ENCODE results near the gene MANEA. TPM values are rescaled to one million over a fixed set of nuclear protein-coding genes. Genes with fewer than 3 reads are reported as not detected.
"Not testable (repeated sequence)": the region's sequence is repeated elsewhere in the genome, so short reads cannot be mapped to it uniquely, and the experiment has no call there.

The MANEA gene
- total and polyA plus RNA-seq, 10 of the 15 experiments (the other 5 are each of a cell fraction or from before 2014, with no cell fraction given), result 5.8 to 19.5 (median 12.5) TPM

- H3K4me3 ChIP-seq; H3K27me3 ChIP-seq (replicated peaks in 1 of 2; ENCODE audit: control insufficient read depth in 2 of 2, insufficient read depth in 2 of 2, low read length in 1 of 2); H2AFZ ChIP-seq (ENCODE audit: control insufficient read depth, low read depth, low read length); H3K9me3 ChIP-seq (replicated peaks; ENCODE audit: control insufficient read depth, insufficient read depth, low read length); H3K4me1 ChIP-seq (ENCODE audit: control insufficient read depth, insufficient read depth, low read length); DNase-seq (ENCODE audit: low read depth, low spot score); H3K9ac ChIP-seq (ENCODE audit: control insufficient read depth, insufficient read depth, low read length); H3K4me2 ChIP-seq (ENCODE audit: control insufficient read depth, insufficient read depth); H3K36me3 ChIP-seq (ENCODE audit: control insufficient read depth in 2 of 2, insufficient read depth in 2 of 2, low read length in 1 of 2); intact Hi-C loops (cut with micrococcal nuclease; ENCODE audit: unreplicated experiment); FAIRE-seq; in situ Hi-C loops (cut with MboI); POLR2A ChIA-PET; ATAC-seq; H4K20me1 ChIP-seq (ENCODE audit: control insufficient read depth, insufficient read depth); H3K27ac ChIP-seq (ENCODE audit: control insufficient read depth, insufficient read depth); SMC1A ChIA-PET (ENCODE audit: uncharacterized antibody, unreplicated experiment); BruUV-seq (replicated peaks); RAD21 ChIA-PET (ENCODE audit: unreplicated experiment); CTCF ChIA-PET: not testable (repeated sequence)
- H3K79me2 ChIP-seq (ENCODE audit: control insufficient read depth, insufficient read depth, low read length), result peaks cover 24% of the 10 kb centered on the region
- peak; percentile 94 for TF ChIP-seq ZBTB33 (IDR thresholded peaks at IDR 0.05)
- peak; percentile 49; the same call in 1 of the 2 replicates for TF ChIP-seq MLLT1 (IDR thresholded peaks at IDR 0.05)
- peak; percentile 69; the same call in 1 of the 2 replicates for TF ChIP-seq CBX5 (IDR thresholded peaks at IDR 0.05; ENCODE audit: low read depth)
- 97% methylated on average over 9 of the region's 9 CpGs for WGBS (ENCODE audit: insufficient coverage, insufficient replicate concordance, low lambda C conversion rate, missing lambda C conversion rate)
Observed at GRCh38 chr6:95584226-95584625, 6.9 kb downstream of the MANEA start.
